Heart left ventricle (tissue), 13 donors: ENCODE measurements around the gene ASTN2.

Experiments
- CTCF ChIP-seq, 12 donors: fragments of 200-600 bp; sonication (generic) in 4 of 12; IDR thresholded peaks; one replicate each; pipeline versions ENCODE4 v1.5.0 to v1.8.0; 2018 to 2022; ENCODE audit warnings: antibody characterized with exemption in 12 of 12, mild to moderate bottlenecking in 5 of 12
- POLR2A ChIP-seq, 2 donors: fragments of 450-650 bp; IDR thresholded peaks; one replicate each; pipeline ENCODE4 v1.6.1; 2017; ENCODE audit warnings: antibody characterized with exemption in 2 of 2, mild to moderate bottlenecking in 2 of 2, moderate library complexity in 2 of 2
- donor health status: ischemic (EF 13 %, LVEDD 7.1; RV severe dilation, severe dysfunction).
- donor health status: DM: no; HTN: yes; CAD: no.
- donor health status: DM: no; HTN: no; CAD: no.
- donor health status: ischemic (EF 25% LVEDD 6.9; RV normal size, moderate dysfunction).
- donor health status: ischemic (EF 25% LVEDD 5.7; RV mildly dilated, moderate dysfunction).
- donor health status: ischemic (EF 35%, LVEDD 5.7; RV mildly dilated, moderate dysfunction).
- donor health status: nonischemic (EF 11% LVEDD 7.7; RV severe dilation, severe dysfunction).
- donor health status: DM: yes; HTN: yes; CAD: no.
- donor health status: PGD.
- donor health status: ischemic (EF 29% LVEDD 5.4; RV normal size, mild dysfunction).
- donor health status: nonischemic (EF 23%, LVEDD 6.1; RV moderate dilation, normal function).

GRCh38 chr9:117088140-117088539, 326.7 kb downstream of the ASTN2 start:
- TF ChIP-seq CTCF (IDR thresholded peaks at IDR 0.05) (no peak), POLR2A (IDR thresholded peaks at IDR 0.05) (no peak)
